ENCODE measurements around the gene ZNF574.

GRCh38 chr19:42090672-42091071, 14.7 kb downstream of the ZNF574 start:
- TF ChIP-seq POLR2A (IDR thresholded peaks at IDR 0.05) (no peak), POLR2AphosphoS5 (IDR thresholded peaks at IDR 0.05) (no peak), EP300 (IDR thresholded peaks at IDR 0.05) (no peak)
